ENCODE data around the gene AKAP6.

The AKAP6 gene

GRCh38 chr14:32447371-32447770 is 118.3 kb downstream of the AKAP6 start:
- no peaks in the 10 kb centered on the region for H3K36me3 Mint-ChIP-seq (ENCODE audit: low read depth)
- peaks cover 5% of the 10 kb centered on the region for H3K4me1 Mint-ChIP-seq
- TF ChIP-seq CTCF (IDR thresholded peaks at IDR 0.05) = no peak
- no peak for DNase-seq
- H3K4me3 Mint-ChIP-seq = no peak overlapping the region
- H3K9me3 Mint-ChIP-seq = no peaks in the 10 kb centered on the region
- no peaks in the 10 kb centered on the region for H3K27me3 Mint-ChIP-seq (ENCODE audit: low read depth, poor library complexity)
- no peak overlapping the region for H3K27ac Mint-ChIP-seq

- H3K36me3 Mint-ChIP-seq (ENCODE audit: low read depth) = no peaks in the 10 kb centered on the region
- H3K27ac Mint-ChIP-seq = no peak overlapping the region
- no peaks in the 10 kb centered on the region for H3K9me3 Mint-ChIP-seq
- no peak for DNase-seq
- no peaks in the 10 kb centered on the region for H3K27me3 Mint-ChIP-seq (ENCODE audit: low read depth, poor library complexity)
- no peak for TF ChIP-seq CTCF (IDR thresholded peaks at IDR 0.05)
- peaks cover 5% of the 10 kb centered on the region for H3K4me1 Mint-ChIP-seq
- H3K4me3 Mint-ChIP-seq = no peak overlapping the region
These were observed 120.5 kb downstream of the AKAP6 start for GRCh38 chr14:32449648-32450047.

GRCh38 chr14:32450919-32451675 is 122.0 kb downstream of the AKAP6 start:
- no peak for TF ChIP-seq CTCF (IDR thresholded peaks at IDR 0.05)
- Mint-ChIP-seq H3K9me3 (no peaks in the 10 kb centered on the region), H3K27ac (no peak overlapping the region)

GRCh38 chr14:32453857-32454810 is 125.0 kb downstream of the AKAP6 start:
- no peaks in the 10 kb centered on the region for H3K36me3 Mint-ChIP-seq (ENCODE audit: low read depth)
- TF ChIP-seq CTCF (IDR thresholded peaks at IDR 0.05) = no peak

More at GRCh38 chr14:32450919-32451675, 122.0 kb downstream of the AKAP6 start:
- H3K36me3 Mint-ChIP-seq (ENCODE audit: low read depth) = no peaks in the 10 kb centered on the region
- peaks cover 5% of the 10 kb centered on the region for H3K4me1 Mint-ChIP-seq
- H3K27me3 Mint-ChIP-seq (ENCODE audit: low read depth, poor library complexity) = no peaks in the 10 kb centered on the region
- no peak for DNase-seq
- no peak overlapping the region for H3K4me3 Mint-ChIP-seq

GRCh38 chr14:32457213-32457920 is 128.3 kb downstream of the AKAP6 start:
- no peak overlapping the region for H3K27ac Mint-ChIP-seq
- H3K36me3 Mint-ChIP-seq (ENCODE audit: low read depth) = peaks cover 5% of the 10 kb centered on the region
- H3K4me3 Mint-ChIP-seq = no peak overlapping the region
- peaks cover 8% of the 10 kb centered on the region for H3K9me3 Mint-ChIP-seq
- TF ChIP-seq CTCF (IDR thresholded peaks at IDR 0.05) = no peak
- no peaks in the 10 kb centered on the region for H3K4me1 Mint-ChIP-seq
- peaks cover 3% of the 10 kb centered on the region for H3K27me3 Mint-ChIP-seq (ENCODE audit: low read depth, poor library complexity)
- no peak for DNase-seq

More at GRCh38 chr14:32453857-32454810, 125.0 kb downstream of the AKAP6 start:
- DNase-seq = no peak
- H3K27ac Mint-ChIP-seq = no peak overlapping the region
- peaks cover 5% of the 10 kb centered on the region for H3K4me1 Mint-ChIP-seq
- no peak overlapping the region for H3K4me3 Mint-ChIP-seq
- H3K9me3 Mint-ChIP-seq = no peaks in the 10 kb centered on the region
- H3K27me3 Mint-ChIP-seq (ENCODE audit: low read depth, poor library complexity) = no peaks in the 10 kb centered on the region
